Occipital lobe (tissue), 3 donors: ENCODE results near the gene ANKRD18B. TPM values are rescaled to one million over a fixed set of nuclear protein-coding genes. Genes with fewer than 3 reads are reported as not detected.
"Not testable (repeated sequence)": the region's sequence is repeated elsewhere in the genome, so short reads cannot be mapped to it uniquely, and the experiment has no call there.

Source experiments
- DNase-seq: peaks from one replicate; lab custom pipeline; 2025; lab: John Stamatoyannopoulos, UW
- small RNA-seq: library from RNA; depleted of rRNA; stranded (forward); fragments of <200 nt; gene quantifications from one replicate; pipeline ENCODE3, GENCODE V24; 2014
- total RNA-seq: library from RNA; depleted of rRNA; stranded (reverse); fragments of >200 nt; gene quantifications from one replicate; pipeline ENCODE4 v1.2.3, GENCODE V29; 2014

ANKRD18B gene
- total RNA-seq, 1 donor from 2014 or later, result 1.1 TPM

DNA sequence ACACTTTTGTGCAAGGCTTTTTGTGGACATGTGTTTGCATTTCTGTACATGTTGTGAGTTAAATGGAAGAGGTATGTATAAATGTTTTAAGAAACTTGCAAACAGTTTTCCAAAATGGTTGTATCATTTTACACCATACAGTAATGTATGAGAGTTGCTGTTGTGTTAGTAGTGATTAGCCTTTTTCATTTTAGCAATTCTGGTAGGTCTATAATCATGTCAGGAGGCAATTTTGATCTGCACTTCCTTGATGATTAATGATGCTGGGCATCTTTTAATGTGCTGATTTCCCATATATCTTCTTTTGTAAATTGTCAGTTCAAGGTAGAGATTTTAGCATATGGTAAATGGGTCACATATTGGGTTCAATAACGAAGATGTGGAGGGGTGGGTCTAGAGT is 87.3 kb downstream of the ANKRD18B start:
- no peak for DNase-seq

DNA sequence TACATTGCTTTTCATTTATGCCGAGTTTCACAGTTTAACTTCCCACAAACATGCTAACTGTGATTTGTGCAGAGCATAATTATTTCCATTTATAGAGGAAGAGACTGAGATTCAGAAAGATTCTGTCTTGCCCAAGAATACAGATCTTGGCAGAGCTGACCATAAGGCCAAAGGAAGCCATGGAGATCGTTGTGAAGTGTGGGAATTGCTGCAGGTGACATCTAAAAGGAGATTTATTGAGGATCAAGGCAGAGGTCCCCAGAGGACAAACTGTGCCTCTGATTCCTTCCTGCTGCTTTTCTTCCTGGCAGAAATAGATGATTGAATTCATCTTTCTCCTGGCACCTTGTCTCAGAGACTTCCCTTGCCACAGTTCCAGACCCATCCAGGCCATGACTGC is 88.4 kb downstream of the ANKRD18B start:
- DNase-seq, result not testable (repeated sequence)

DNA sequence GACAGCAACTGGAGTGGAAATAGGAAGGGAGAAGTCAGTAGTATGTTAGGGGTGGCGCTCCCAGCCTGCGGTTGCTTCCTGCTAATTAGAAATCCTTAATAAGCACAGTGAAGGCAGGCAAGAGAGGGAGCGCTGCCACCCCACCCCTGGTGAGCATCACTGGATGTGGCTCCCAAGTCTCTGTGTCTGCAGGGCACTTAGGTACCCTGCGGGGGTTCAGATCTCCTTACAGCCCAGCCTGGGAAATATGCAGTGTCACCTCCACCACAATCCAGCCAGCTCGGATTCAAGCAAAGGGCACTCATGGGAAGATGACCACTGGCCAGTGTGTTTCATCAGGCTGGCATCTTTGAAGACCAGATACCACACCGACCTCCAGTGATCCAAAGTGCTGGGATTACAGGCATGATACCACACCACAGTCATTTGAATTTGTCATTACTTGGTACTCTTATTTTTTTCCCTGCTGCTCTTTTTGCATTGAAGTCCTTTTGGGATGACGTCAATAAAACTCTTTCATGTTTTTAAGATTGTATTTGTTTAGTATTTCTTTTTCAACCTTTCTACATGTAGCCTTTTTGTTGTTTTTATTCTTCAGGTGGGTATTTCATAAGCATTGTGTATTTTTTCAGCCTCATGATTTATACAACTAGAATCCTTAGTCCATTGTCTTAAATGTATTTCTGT is 90.1 kb downstream of the ANKRD18B start:
- DNase-seq, result no peak

DNA sequence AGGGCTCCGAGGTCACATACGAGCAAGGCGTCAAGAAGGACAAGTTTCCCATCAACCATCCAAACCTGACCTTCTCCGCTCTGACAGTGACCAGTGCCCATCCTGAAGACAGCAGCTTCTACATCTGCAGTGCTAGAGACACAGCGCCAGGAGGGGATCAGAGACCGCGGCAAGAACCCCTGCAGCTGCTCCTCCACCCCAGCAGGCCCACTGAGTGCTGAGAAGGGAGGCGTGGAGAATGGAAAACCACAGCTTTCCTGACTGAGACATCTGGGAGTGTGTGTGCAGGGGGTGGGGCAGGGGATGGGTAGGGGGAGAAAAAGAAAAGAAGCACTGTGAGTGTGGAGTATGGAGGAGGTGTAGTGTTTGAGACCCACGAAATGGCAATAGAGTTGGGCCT is 94.3 kb downstream of the ANKRD18B start:
- DNase-seq, result not testable (repeated sequence)

DNA sequence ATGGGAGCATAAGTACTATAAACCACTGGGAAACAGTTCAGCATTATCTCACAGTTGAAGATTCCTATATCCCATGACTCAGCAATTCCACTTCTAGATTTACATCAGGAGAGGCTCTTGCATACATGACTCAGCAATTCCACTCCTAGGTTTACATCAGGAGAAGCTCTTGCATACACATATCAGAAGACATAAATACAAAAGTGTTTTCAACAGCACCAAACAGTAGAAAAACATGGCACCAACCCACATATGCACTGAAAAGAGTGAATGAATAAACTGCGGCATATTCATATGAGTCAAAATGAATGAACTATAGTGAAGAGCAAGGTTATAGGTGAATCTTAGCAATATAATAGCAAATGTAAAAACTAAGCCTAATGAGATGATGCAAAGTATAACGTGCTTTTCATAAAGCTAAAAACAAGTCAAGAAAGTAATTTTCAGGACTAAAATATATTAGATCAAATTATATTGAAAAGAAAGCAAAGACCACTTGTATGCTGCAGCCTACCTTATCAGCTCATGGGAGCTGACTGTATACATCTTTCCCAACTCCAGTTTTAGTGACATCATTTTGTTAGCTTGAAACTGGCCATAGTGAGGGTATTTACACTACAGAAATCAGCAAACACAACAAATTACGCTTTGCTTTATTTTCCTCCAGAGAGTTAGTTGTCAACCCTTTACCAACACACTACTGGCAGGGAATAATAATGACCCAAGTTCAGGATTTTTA is 95.8 kb downstream of the ANKRD18B start:
- no peak for DNase-seq

DNA sequence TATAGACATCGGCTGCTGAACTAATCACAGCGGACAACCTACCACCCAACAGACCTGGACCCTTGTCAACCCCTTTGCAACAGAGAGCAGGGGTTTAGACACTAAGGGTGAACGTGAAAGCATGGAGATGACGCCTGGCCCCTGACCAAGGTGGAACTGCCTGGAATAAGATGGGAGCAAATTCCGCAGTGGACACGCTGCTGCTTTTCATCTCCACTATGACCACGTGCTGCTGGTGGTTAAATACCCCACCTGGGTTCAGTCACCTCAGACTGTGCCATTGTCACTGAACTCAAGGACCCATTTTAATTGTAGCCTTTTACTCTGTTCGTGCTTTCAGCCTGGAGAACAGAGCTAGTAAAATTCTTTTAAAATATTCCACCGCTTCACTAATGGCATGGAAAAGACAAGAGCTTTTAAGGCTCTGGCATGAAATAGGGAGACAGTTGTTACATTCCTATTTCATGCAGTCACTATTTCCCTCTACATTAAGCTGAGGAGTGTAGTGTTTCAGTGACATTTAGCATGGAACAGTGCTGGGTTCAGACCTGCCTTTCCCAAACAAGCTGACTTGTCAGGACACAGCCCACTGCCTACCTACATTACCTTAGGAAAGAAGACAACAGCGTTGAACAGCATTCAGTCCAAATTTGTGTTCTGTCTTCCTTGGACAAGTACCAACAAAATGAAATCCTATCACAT is 96.8 kb downstream of the ANKRD18B start:
- no peak for DNase-seq

Small RNAs within 50 kb of the gene (small RNA-seq; reads per million reads assigned to genes)
- gene AL139008.1, result not detected
- gene PRSS3P4, result not detected

Other genes starting within 250 kb of the ANKRD18B start
- gene NFX1, start 233.7 kb upstream of the ANKRD18B start, total RNA-seq, result 18.7 TPM
- gene AQP7, start 121.7 kb upstream of the ANKRD18B start, total RNA-seq, result not detected
- not detected for gene AQP3, start 76.7 kb upstream of the ANKRD18B start, total RNA-seq
- 13.9 TPM for gene NOL6, start 50.3 kb upstream of the ANKRD18B start, total RNA-seq